Breast epithelium (tissue), 4 donors: ENCODE data around the gene GPR34. TPM values are rescaled to one million over a fixed set of nuclear protein-coding genes. Genes with fewer than 3 reads are reported as not detected.
"Not testable (repeated sequence)": the region's sequence is repeated elsewhere in the genome, so short reads cannot be mapped to it uniquely, and the experiment has no call there.

Experiments used
- DNase-seq, 2 donors: peaks; one replicate each; pipeline ENCODE4 v3.0.0-alpha.2; 2019; ENCODE audit warnings: low spot score in 2 of 2
- H3K27ac ChIP-seq, 2 donors: fragments of 200-600 bp; sonication (generic) in 1 of 2; one replicate each; pipeline ENCODE4 v1.5.1; 2016 to 2019; ENCODE audit warnings: mild to moderate bottlenecking in 1 of 2
- H3K27me3 ChIP-seq, 2 donors: fragments of 200-600 bp; sonication (generic) in 1 of 2; one replicate each; pipeline versions ENCODE4 v1.5.1 to v1.6.0; 2017 to 2019; ENCODE audit warnings: control low read depth in 1 of 2, mild to moderate bottlenecking in 1 of 2
- H3K36me3 ChIP-seq: fragments of 200-600 bp; one replicate; pipeline ENCODE4 v1.5.1; 2019
- H3K4me1 ChIP-seq, 2 donors: fragments of 200-600 bp; sonication (generic); one replicate each; pipeline ENCODE4 v1.5.1; 2016 to 2019; ENCODE audit warnings: control low read depth in 1 of 2
- H3K4me3 ChIP-seq, 3 donors: fragments of 200-600 bp; sonication (generic); 1 replicate in 2 of 3; 2 replicates in 1 of 3; pipeline ENCODE4 v1.5.1; 2016 to 2019; ENCODE audit warnings: mild to moderate bottlenecking in 3 of 3, moderate library complexity in 2 of 3
- H3K9me3 ChIP-seq, 2 donors: fragments of 200-600 bp; sonication (generic) in 1 of 2; one replicate each; pipeline ENCODE4 v1.5.1; 2016 to 2019; ENCODE audit warnings: control low read depth in 1 of 2
- POLR2A ChIP-seq: fragments of 450-650 bp; IDR thresholded peaks from one replicate; pipeline ENCODE4 v1.6.1; 2016; ENCODE audit warnings: antibody characterized with exemption, mild to moderate bottlenecking, moderate library complexity
- POLR2AphosphoS5 ChIP-seq, 3 donors: sonication (generic); formaldehyde crosslinking; IDR thresholded peaks; one replicate each; pipeline ENCODE4 v1.6.1; 2017; ENCODE audit warnings: antibody characterized with exemption in 3 of 3
- intact Hi-C: fragments of 100-400 bp; cut with DNase I; formaldehyde crosslinking; loops from one replicate; pipeline ENCODE4 v1.15.1; 2023; ENCODE audit warnings: low total_unique reads
- total RNA-seq, 3 donors: library from RNA; depleted of rRNA; stranded (reverse); fragments of >200 nt; gene quantifications; one replicate each; pipeline ENCODE4 v1.1.0, GENCODE V29; 2016
- TF ChIP-seq, protein P1 (sequence below), 3 donors: fragments of 450-650 bp; IDR thresholded peaks; one replicate each; pipeline ENCODE4 v1.5.1; 2016 to 2017; ENCODE audit warnings: antibody characterized with exemption in 3 of 3, mild to moderate bottlenecking in 3 of 3, moderate library complexity in 3 of 3

The GPR34 gene
- total RNA-seq, 3 donors from 2014 or later = 8.5 to 56.3 (median 18.0) TPM

DNA sequence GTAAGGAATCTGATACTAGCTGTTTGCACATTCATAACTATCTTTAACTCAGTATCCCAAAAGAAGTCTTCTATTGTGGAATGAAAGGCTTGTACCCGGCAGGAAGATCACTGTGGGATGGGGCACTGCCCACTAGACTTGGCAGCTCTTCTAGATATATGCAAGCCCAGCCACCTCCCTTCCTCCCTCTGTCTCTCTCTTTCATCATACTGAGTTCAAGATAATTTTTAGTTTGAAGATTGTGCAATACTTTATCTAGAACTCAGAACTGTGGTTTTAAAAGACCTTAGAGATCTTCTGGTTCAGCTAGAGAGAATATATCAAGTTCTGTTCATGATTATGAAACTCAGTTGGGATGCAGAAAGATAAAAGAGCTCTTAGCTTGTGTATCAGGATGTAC lies 22.5 kb upstream of the GPR34 start:
- Histone ChIP-seq H3K4me1 (no peaks in the 10 kb centered on the region), H3K36me3 (no peaks in the 10 kb centered on the region), H3K27me3 (peaks cover 0 to 27% of the 10 kb centered on the region in 2 donors), H3K9me3 (no peaks in the 10 kb centered on the region), H3K27ac (no peak overlapping the region), H3K4me3 (no peak overlapping the region)
- no peak for DNase-seq
- TF ChIP-seq, protein P1, sequence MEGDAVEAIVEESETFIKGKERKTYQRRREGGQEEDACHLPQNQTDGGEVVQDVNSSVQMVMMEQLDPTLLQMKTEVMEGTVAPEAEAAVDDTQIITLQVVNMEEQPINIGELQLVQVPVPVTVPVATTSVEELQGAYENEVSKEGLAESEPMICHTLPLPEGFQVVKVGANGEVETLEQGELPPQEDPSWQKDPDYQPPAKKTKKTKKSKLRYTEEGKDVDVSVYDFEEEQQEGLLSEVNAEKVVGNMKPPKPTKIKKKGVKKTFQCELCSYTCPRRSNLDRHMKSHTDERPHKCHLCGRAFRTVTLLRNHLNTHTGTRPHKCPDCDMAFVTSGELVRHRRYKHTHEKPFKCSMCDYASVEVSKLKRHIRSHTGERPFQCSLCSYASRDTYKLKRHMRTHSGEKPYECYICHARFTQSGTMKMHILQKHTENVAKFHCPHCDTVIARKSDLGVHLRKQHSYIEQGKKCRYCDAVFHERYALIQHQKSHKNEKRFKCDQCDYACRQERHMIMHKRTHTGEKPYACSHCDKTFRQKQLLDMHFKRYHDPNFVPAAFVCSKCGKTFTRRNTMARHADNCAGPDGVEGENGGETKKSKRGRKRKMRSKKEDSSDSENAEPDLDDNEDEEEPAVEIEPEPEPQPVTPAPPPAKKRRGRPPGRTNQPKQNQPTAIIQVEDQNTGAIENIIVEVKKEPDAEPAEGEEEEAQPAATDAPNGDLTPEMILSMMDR (IDR thresholded peaks at IDR 0.05) = no peak
- TF ChIP-seq POLR2AphosphoS5 (IDR thresholded peaks at IDR 0.05) (no peak), POLR2A (no peak)
- intact Hi-C loops = no loop called here

DNA sequence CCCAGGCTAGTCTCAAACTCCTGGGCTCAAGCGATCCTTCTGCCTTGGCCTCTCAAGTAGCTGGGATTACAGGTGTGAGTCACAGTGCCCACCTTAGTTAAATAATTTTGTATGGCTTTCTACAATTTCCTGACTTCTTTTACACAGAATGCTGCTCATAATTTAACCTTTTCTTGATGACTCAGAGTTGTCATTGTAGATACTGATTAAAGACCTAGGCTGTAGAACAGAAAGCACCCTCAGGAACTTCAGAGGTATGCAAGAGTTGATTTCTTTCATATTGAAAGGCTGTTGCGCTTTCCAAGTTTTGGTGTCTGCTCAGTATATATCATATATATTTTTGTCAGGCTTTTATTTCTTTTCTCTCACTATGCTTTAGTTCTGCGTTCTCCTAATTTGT lies 21.1 kb upstream of the GPR34 start:
- no peaks in the 10 kb centered on the region for H3K36me3 ChIP-seq
- H3K9me3 ChIP-seq = no peaks in the 10 kb centered on the region
- H3K4me3 ChIP-seq = no peak overlapping the region
- intact Hi-C loops = no loop called here
- DNase-seq = no peak
- TF ChIP-seq POLR2A = no peak
- no peak for TF ChIP-seq POLR2AphosphoS5 (IDR thresholded peaks at IDR 0.05)
- TF ChIP-seq, protein P1 (IDR thresholded peaks at IDR 0.05) = no peak
- H3K4me1 ChIP-seq = no peaks in the 10 kb centered on the region
- H3K27ac ChIP-seq = no peak overlapping the region
- peaks cover 0 to 34% of the 10 kb centered on the region in 2 donors for H3K27me3 ChIP-seq

DNA sequence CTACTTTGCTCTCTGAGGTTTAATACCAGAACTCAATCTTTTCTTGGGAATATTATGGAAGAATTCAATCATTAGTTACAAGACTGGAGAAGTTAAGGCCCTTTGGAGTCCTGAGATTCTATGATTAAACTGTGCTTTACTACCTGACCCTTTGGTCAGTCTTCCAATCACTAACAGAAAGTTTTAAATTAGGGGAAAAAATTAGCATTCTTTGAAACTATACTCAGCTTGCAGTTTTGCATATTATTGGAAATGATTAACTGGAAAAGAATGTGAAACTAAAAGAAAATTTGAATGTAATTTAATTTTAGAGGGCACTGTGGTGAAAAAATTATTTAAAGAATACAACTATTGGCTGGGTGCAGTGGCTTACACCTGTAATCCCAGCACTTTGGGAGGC lies 18.7 kb upstream of the GPR34 start:
- Histone ChIP-seq H3K27ac (no peak overlapping the region), H3K27me3 (peaks cover 0 to 35% of the 10 kb centered on the region in 2 donors), H3K36me3 (no peaks in the 10 kb centered on the region), H3K4me3 (no peak overlapping the region), H3K9me3 (no peaks in the 10 kb centered on the region), H3K4me1 (no peaks in the 10 kb centered on the region)
- DNase-seq = no peak
- no peak for TF ChIP-seq POLR2AphosphoS5 (IDR thresholded peaks at IDR 0.05)
- TF ChIP-seq, protein P1 (IDR thresholded peaks at IDR 0.05) = no peak
- no peak for TF ChIP-seq POLR2A
- intact Hi-C loops = no loop called here

DNA sequence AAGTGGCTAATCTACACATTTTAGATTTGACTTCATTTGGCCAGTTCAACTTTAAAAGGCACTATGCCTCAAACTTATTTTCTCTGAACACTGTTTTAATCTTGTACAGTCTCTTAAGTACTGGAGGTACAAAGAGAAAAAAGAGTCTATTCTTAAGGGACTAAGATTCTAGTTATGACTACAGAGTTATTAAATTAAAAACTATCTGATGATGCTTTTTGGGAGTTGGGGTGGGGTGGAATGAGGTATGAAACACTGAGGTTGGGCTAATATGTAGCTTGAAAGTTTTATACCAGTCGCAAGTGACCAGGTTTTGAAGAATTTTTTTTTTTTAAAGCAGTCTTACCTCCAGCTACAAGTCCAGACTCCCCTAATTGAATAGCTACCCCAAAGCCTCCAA lies 17.7 kb upstream of the GPR34 start:
- DNase-seq = no peak
- TF ChIP-seq POLR2A (no peak), POLR2AphosphoS5 (IDR thresholded peaks at IDR 0.05) (no peak)
- TF ChIP-seq, protein P1 (IDR thresholded peaks at IDR 0.05) = no peak
- intact Hi-C loops = no loop called here
- Histone ChIP-seq H3K9me3 (no peaks in the 10 kb centered on the region), H3K4me1 (no peaks in the 10 kb centered on the region), H3K4me3 (no peak overlapping the region), H3K27ac (no peak overlapping the region), H3K36me3 (no peaks in the 10 kb centered on the region), H3K27me3 (peaks cover 0 to 30% of the 10 kb centered on the region in 2 donors)

DNA sequence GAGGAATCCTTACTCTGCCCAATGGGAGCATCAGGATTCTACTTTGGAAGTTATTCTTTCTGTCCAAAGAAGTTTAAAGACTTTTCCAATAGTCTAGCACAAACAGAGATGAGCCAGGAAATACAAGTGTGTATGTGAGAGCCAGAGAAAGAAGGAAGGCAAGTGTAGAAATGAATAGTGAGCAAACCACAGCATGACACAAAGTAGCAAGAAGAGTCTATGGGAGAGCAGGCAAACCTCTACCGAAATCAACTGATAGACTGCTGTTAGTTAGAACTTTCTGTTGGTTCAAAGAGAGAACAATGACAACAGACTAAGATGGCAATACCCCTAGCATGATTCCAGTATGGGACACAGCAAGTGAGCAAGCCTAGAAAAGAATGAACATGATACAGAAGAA lies 16.1 kb upstream of the GPR34 start:
- Histone ChIP-seq H3K27me3 (peaks cover 0 to 33% of the 10 kb centered on the region in 2 donors), H3K36me3 (no peaks in the 10 kb centered on the region), H3K27ac (no peak overlapping the region), H3K4me3 (no peak overlapping the region), H3K4me1 (no peaks in the 10 kb centered on the region), H3K9me3 (no peaks in the 10 kb centered on the region)
- TF ChIP-seq, protein P1 (IDR thresholded peaks at IDR 0.05) = no peak
- TF ChIP-seq POLR2AphosphoS5 (IDR thresholded peaks at IDR 0.05) (no peak), POLR2A (no peak)
- DNase-seq = no peak
- intact Hi-C loops = no loop called here

DNA sequence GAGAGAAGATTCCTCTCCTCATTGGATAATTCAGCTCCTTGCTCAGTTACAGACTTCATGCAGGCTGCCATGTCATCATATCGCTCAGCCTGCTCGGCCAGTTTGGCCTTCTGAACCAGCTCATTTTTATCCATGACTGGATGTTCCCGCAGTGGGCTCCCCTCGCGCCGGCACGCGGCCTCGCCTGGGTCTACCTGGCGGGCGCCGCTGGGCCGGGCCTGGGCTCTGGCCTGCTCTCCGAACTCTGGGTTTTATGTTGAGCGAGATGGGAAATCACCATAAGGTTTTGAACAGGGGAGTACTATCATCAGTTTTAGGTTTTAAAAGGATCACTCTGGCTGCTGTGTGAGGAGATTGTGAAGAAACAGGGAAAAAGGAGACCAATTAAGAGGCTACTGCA lies 12.4 kb upstream of the GPR34 start:
- H3K4me3 ChIP-seq, DNase-seq, H3K4me1 ChIP-seq, H3K27ac ChIP-seq, intact Hi-C loops, H3K36me3 ChIP-seq, H3K9me3 ChIP-seq: not testable (repeated sequence)
- H3K27me3 ChIP-seq = peaks cover 0 to 29% of the 10 kb centered on the region in 2 donors
